ENCODE data around the gene PALLD. TPM values are rescaled to one million over a fixed set of nuclear protein-coding genes. Genes with fewer than 3 reads are reported as not detected.

PALLD gene
- total and polyA plus RNA-seq, 2 of the 8 experiments (the other 6 are each of a cell fraction or from before 2014, with no cell fraction given): 10.5 to 25.0 TPM

DNA sequence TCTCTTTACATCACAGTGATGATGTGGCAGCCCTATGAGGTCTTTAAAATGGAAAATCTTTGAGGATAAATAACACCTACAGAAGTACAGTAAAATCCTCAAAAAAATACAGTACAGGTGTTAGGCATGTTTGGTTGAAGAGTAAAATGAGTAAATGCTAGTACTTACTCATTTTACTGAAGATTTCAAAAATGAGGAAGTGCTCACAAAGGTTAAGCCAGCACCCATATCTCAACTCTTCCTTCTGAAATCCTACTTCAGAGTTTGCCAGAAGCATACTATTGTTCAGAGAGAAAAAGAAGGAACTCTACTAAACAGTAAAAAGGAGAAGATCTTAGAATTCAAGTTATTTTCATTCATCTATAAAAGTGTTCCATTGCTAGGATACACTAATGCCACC lies 382.3 kb downstream of the PALLD start:
- H3K36me3 ChIP-seq (ENCODE audit: control insufficient read depth in 2 of 4, insufficient read depth in 4 of 4, low read length in 3 of 4): no peaks in the 10 kb centered on the region
- CTCF ChIA-PET (ENCODE audit: partially characterized antibody): interaction anchor here (0.6 to 1.6 kb wide), 2 partner anchors 13 to 43 kb away, joined by 3 read pairs; no protein-coding TSS in a partner anchor
- peaks cover 2% of the 10 kb centered on the region; the same call in 1 of the 2 replicates for H3K23me2 ChIP-seq (ENCODE audit: low read depth, low read length)
- no peaks in the 10 kb centered on the region for H3K9me3 ChIP-seq (ENCODE audit: insufficient read depth in 2 of 2, low read depth in 1 of 2, low read length in 1 of 2)
- H3K27ac ChIP-seq (ENCODE audit: low read depth, low read length): no peak overlapping the region
- H3K56ac ChIP-seq (replicated peaks; ENCODE audit: insufficient read length, low read depth, low read length): no peak overlapping the region
- no peak overlapping the region for H2AK5ac ChIP-seq (ENCODE audit: low read depth, low read length)
- no peak overlapping the region for H2BK120ac ChIP-seq (replicated peaks; ENCODE audit: low read depth, low read length)
- H3K4me1 ChIP-seq (replicated peaks in 1 of 4; ENCODE audit: control insufficient read depth in 3 of 4, insufficient read depth in 4 of 4, low read length in 3 of 4): peaks cover 0 to 3% (median 0%) of the 10 kb centered on the region in 4 experiments; a peak in 2 of 7 replicates
- no peak overlapping the region for H3K9ac ChIP-seq (replicated peaks in 1 of 4; ENCODE audit: extremely low read depth in 1 of 4, low read depth in 3 of 4, low read length in 3 of 4)
- H4K8ac ChIP-seq (ENCODE audit: extremely low read depth, insufficient read depth, low read length): no peak overlapping the region
- H3K4me2 ChIP-seq (ENCODE audit: insufficient read depth in 1 of 2, low read depth in 2 of 2, low read length in 2 of 2): no peak overlapping the region
- no peak overlapping the region for H3K18ac ChIP-seq (ENCODE audit: extremely low read depth, low read length)
- peaks cover 0 to 14% (median 3%) of the 10 kb centered on the region in 4 experiments; a peak in 6 of 7 replicates for H3K27me3 ChIP-seq (replicated peaks in 1 of 4; ENCODE audit: control insufficient read depth in 3 of 4, extremely low read depth in 1 of 4, insufficient read depth in 3 of 4, low read length in 3 of 4)
- no peak overlapping the region for H3K23ac ChIP-seq (ENCODE audit: insufficient read length)
- H4K91ac ChIP-seq (replicated peaks; ENCODE audit: insufficient read length, low read length): no peak overlapping the region
- POLR2A ChIA-PET (ENCODE audit: partially characterized antibody): no interaction called here
- H4K5ac ChIP-seq (ENCODE audit: insufficient read length, low read depth, low read length): no peak overlapping the region
- H3K14ac ChIP-seq (ENCODE audit: insufficient read length): no peak overlapping the region
- DNase-seq (ENCODE audit: low read depth in 1 of 2, low spot score in 2 of 2) (no peak), FAIRE-seq (no peak)
- no peak overlapping the region for H3K4me3 ChIP-seq (ENCODE audit: extremely low read depth in 1 of 4, insufficient read depth in 2 of 4, low read depth in 3 of 4, low read length in 4 of 4)
- H2BK12ac ChIP-seq (ENCODE audit: low read depth, low read length): no peak overlapping the region
- no peak overlapping the region for H3K4ac ChIP-seq (replicated peaks; ENCODE audit: insufficient read length, low read depth, low read length)
- H2BK5ac ChIP-seq (ENCODE audit: low read depth, low read length): no peak overlapping the region
- H2BK20ac ChIP-seq (ENCODE audit: low read length): no peak overlapping the region
- H2AFZ ChIP-seq (ENCODE audit: low read length): no peak overlapping the region
- H2BK15ac ChIP-seq (ENCODE audit: low read length): no peak overlapping the region
- no peaks in the 10 kb centered on the region for H3K79me2 ChIP-seq (ENCODE audit: control insufficient read depth in 1 of 2, insufficient read depth in 2 of 2, low read length in 2 of 2)
- TF ChIP-seq TAF7 (optimal IDR thresholded peaks at IDR 0.05; ENCODE audit: borderline replicate concordance, low read depth, low read length): no peak
- no peaks in the 10 kb centered on the region for H3K79me1 ChIP-seq (ENCODE audit: low read depth, low read length)
- H4K20me1 ChIP-seq (replicated peaks in 1 of 2; ENCODE audit: control insufficient read depth in 1 of 2, insufficient read depth in 2 of 2, low read length in 2 of 2): no peaks in the 10 kb centered on the region

Data from H1 (cell line).